Measurements from ENCODE around the gene AEBP1.

- TF ChIP-seq, protein P1, sequence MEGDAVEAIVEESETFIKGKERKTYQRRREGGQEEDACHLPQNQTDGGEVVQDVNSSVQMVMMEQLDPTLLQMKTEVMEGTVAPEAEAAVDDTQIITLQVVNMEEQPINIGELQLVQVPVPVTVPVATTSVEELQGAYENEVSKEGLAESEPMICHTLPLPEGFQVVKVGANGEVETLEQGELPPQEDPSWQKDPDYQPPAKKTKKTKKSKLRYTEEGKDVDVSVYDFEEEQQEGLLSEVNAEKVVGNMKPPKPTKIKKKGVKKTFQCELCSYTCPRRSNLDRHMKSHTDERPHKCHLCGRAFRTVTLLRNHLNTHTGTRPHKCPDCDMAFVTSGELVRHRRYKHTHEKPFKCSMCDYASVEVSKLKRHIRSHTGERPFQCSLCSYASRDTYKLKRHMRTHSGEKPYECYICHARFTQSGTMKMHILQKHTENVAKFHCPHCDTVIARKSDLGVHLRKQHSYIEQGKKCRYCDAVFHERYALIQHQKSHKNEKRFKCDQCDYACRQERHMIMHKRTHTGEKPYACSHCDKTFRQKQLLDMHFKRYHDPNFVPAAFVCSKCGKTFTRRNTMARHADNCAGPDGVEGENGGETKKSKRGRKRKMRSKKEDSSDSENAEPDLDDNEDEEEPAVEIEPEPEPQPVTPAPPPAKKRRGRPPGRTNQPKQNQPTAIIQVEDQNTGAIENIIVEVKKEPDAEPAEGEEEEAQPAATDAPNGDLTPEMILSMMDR (conservative IDR thresholded peaks at IDR 0.05; ENCODE audit: low read length): no peak
- no peak for TF ChIP-seq EZH2phosphoT487 (IDR thresholded peaks at IDR 0.05; ENCODE audit: borderline replicate concordance, low read depth, low read length)
These were observed 9.8 kb upstream of the AEBP1 start for GRCh38 chr7:44094365-44094764.

All from OCI-LY7 (cell line).